Activated B cell treated with CpG ODN at 0.5 μM for 24 hours (primary cell): Measurements from ENCODE around the gene LARGE1. TPM values are rescaled to one million over a fixed set of nuclear protein-coding genes. Genes with fewer than 3 reads are reported as not detected.

Experiments used
- ATAC-seq: fragments of 200-7000 bp; cut with Tn5 transposase; one replicate; pipeline ENCODE4 v1.10.0; 2021; ENCODE audit warnings: low read depth, mild to moderate bottlenecking, moderate library complexity
- CTCF ChIA-PET: fragments of 350-600 bp; sonication (Branson Sonifier 250); formaldehyde crosslinking; loops from one replicate; lab custom pipeline; 2021; ENCODE audit warnings: antibody characterized with exemption; lab: Charles Lee
- POLR2A ChIA-PET: fragments of 350-600 bp; sonication (Branson Sonifier 250); formaldehyde crosslinking; loops from one replicate; lab custom pipeline; 2021; ENCODE audit warnings: antibody characterized with exemption; lab: Charles Lee
- DNase-seq: peaks from one replicate; pipeline ENCODE4 v3.0.0; 2022
- H3K27ac Mint-ChIP-seq: one replicate; pipeline ENCODE4 v1.8.0; 2020; ENCODE audit warnings: mixed read lengths
- H3K27me3 Mint-ChIP-seq: one replicate; pipeline ENCODE4 v1.8.0; 2021; ENCODE audit warnings: mixed read lengths
- H3K36me3 Mint-ChIP-seq: one replicate; pipeline ENCODE4 v1.8.0; 2021; ENCODE audit warnings: low read depth, mixed read lengths
- H3K4me1 Mint-ChIP-seq: one replicate; pipeline ENCODE4 v1.8.0; 2021; ENCODE audit warnings: mixed read lengths
- H3K4me3 Mint-ChIP-seq: one replicate; pipeline ENCODE4 v1.8.0; 2020; ENCODE audit warnings: mild to moderate bottlenecking, mixed read lengths
- H3K9me3 Mint-ChIP-seq: one replicate; pipeline ENCODE4 v1.8.0; 2020; ENCODE audit warnings: mixed read lengths
- intact Hi-C: fragments of 100-400 bp; cut with micrococcal nuclease; formaldehyde crosslinking; loops from one replicate; pipeline ENCODE4 v1.15.1; 2024
- total RNA-seq: library from RNA; stranded (reverse); gene quantifications from 2 replicates; pipeline ENCODE4 v1.2.3, GENCODE V29; 2022
- TF ChIP-seq, protein P1 (sequence below): fragments of 200-600 bp; IDR thresholded peaks from one replicate; pipeline ENCODE4 v1.8.0; 2022; ENCODE audit warnings: antibody characterized with exemption, mild to moderate bottlenecking

Gene LARGE1
- total RNA-seq, 1 donor from 2014 or later = 22.2 TPM

DNA sequence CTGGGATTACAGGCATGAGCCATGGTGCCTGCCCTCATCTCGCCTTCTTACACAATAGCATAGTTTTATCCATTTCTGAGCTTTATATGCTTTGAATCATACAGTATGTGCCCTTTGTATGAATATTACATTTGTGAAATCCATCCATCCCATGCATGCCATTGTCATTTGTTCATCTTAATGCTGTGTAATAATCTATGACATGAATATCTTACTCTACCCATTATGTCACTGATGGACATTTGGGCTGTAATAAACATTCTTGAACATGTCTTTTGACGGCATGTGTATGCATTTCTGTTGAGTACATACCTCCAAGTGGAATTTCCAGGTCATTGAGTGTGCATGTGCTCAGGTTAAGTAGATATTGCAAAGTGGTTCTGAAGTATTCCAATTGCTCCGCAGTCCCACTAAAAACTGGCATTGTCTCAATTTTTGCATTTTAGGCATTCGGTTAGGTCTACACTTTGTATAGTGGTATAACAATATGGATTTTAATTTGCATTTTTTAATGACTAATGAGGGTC lies 522.8 kb downstream of the LARGE1 start:
- no peak overlapping the region for H3K4me3 Mint-ChIP-seq
- peaks cover 9% of the 10 kb centered on the region for H3K4me1 Mint-ChIP-seq
- intact Hi-C loops = no loop called here
- no peaks in the 10 kb centered on the region for H3K9me3 Mint-ChIP-seq
- TF ChIP-seq, protein P1, sequence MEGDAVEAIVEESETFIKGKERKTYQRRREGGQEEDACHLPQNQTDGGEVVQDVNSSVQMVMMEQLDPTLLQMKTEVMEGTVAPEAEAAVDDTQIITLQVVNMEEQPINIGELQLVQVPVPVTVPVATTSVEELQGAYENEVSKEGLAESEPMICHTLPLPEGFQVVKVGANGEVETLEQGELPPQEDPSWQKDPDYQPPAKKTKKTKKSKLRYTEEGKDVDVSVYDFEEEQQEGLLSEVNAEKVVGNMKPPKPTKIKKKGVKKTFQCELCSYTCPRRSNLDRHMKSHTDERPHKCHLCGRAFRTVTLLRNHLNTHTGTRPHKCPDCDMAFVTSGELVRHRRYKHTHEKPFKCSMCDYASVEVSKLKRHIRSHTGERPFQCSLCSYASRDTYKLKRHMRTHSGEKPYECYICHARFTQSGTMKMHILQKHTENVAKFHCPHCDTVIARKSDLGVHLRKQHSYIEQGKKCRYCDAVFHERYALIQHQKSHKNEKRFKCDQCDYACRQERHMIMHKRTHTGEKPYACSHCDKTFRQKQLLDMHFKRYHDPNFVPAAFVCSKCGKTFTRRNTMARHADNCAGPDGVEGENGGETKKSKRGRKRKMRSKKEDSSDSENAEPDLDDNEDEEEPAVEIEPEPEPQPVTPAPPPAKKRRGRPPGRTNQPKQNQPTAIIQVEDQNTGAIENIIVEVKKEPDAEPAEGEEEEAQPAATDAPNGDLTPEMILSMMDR = no peak
- no peak for ATAC-seq
- no peaks in the 10 kb centered on the region for H3K27me3 Mint-ChIP-seq
- CTCF ChIA-PET = no interaction called here
- POLR2A ChIA-PET = no interaction called here
- no peak for DNase-seq
- H3K36me3 Mint-ChIP-seq = peaks cover 13% of the 10 kb centered on the region
- no peak overlapping the region for H3K27ac Mint-ChIP-seq

DNA sequence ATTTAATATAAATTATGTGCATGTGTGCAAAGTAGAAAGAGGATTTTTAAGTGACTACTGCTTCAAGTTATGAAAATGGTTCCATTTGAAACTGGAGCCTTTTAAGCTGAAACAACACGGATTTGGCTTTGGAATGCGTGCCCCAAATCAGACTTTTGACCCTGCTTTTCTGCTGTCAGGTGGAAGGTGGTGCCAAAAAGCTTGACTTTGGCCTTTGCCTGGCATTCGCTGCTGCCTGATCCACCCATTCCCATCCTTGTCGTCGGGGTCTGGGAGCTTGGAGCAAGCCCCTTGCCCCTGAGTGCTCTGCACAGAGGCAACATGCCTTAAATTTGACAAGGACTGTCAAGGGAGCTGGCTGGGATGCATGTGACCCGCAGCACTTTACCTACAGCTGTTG lies 526.8 kb downstream of the LARGE1 start:
- TF ChIP-seq, protein P1 = no peak
- intact Hi-C loops = no loop called here
- H3K36me3 Mint-ChIP-seq = peaks cover 5% of the 10 kb centered on the region
- CTCF ChIA-PET = no interaction called here
- POLR2A ChIA-PET = no interaction called here
- no peaks in the 10 kb centered on the region for H3K9me3 Mint-ChIP-seq
- no peaks in the 10 kb centered on the region for H3K4me1 Mint-ChIP-seq
- H3K4me3 Mint-ChIP-seq = no peak overlapping the region
- H3K27me3 Mint-ChIP-seq = no peaks in the 10 kb centered on the region
- H3K27ac Mint-ChIP-seq = no peak overlapping the region
- DNase-seq (no peak), ATAC-seq (no peak)

DNA sequence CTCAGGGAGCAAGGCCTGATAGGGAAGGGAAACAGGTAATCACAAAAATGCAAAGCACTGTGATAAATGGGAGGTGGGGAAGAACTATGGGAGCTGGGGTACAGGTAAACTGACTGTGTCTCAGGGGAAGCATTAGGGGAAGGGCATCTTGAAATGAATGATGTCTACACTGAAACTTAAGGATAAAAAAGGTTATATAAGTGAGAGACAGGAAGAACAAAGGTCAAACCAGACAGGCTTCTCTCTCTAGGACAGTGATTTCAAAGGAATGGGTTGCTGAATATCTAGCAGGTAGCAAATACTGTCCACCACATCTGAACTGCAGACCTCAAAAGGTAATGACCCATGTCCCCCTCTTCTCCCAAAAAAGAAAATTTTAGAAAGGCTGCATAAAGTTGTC lies 529.0 kb downstream of the LARGE1 start:
- CTCF ChIA-PET = no interaction called here
- TF ChIP-seq, protein P1 = no peak
- Mint-ChIP-seq H3K4me3 (no peak overlapping the region), H3K9me3 (no peaks in the 10 kb centered on the region), H3K36me3 (no peaks in the 10 kb centered on the region), H3K4me1 (no peaks in the 10 kb centered on the region), H3K27ac (no peak overlapping the region), H3K27me3 (no peaks in the 10 kb centered on the region)
- DNase-seq (no peak), ATAC-seq (no peak)
- POLR2A ChIA-PET = no interaction called here
- intact Hi-C loops = no loop called here

DNA sequence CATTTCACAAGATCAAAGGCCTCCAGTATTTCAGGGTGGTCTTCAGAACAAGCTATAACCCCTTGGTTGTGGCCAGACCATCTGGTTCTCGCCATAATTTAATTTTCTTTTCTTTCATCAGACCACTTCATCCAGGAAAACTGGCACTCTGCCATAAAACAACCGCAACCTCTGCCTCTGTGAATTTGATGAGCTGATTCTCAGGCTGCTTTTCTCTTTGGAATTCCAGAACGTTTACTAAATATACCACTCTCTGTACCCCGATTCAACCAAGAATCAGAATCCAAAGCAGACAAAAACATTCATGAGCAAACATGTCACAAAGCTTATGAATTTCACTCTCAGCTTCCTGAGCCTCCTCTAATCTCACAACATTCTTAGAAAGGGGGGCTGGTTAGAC lies 530.3 kb downstream of the LARGE1 start:
- DNase-seq = no peak
- H3K27ac Mint-ChIP-seq = no peak overlapping the region
- no peaks in the 10 kb centered on the region for H3K4me1 Mint-ChIP-seq
- TF ChIP-seq, protein P1 = no peak
- no peaks in the 10 kb centered on the region for H3K27me3 Mint-ChIP-seq
- no peak overlapping the region for H3K4me3 Mint-ChIP-seq
- H3K36me3 Mint-ChIP-seq = no peaks in the 10 kb centered on the region
- intact Hi-C loops = no loop called here
- ChIA-PET POLR2A (no interaction called here), CTCF (no interaction called here)
- H3K9me3 Mint-ChIP-seq = no peaks in the 10 kb centered on the region
- no peak for ATAC-seq

DNA sequence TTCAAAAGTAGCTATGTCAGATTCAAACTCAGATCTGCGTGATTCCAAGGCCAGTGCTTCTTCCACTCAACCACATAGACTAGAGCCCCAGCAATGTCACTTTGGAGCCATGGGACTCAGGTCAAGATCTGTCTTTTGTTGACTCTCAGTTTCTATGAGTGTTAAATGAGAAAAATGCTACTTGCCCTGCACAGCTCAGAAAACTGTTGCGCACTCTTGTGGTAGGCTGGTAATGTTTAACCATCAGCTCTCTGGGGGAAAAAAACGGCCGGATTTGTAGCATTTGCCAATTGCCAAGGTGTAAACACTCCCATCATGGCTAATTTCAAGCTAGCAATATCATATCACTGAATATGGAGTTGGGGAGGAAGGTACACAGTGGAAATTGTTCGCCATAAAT lies 534.0 kb downstream of the LARGE1 start:
- intact Hi-C loops = no loop called here
- H3K4me3 Mint-ChIP-seq = no peak overlapping the region
- peaks cover 25% of the 10 kb centered on the region for H3K36me3 Mint-ChIP-seq
- H3K27me3 Mint-ChIP-seq = no peaks in the 10 kb centered on the region
- no peak overlapping the region for H3K27ac Mint-ChIP-seq
- no peak for ATAC-seq
- no peaks in the 10 kb centered on the region for H3K9me3 Mint-ChIP-seq
- H3K4me1 Mint-ChIP-seq = no peaks in the 10 kb centered on the region
- no peak for DNase-seq
- TF ChIP-seq, protein P1 = no peak
- ChIA-PET POLR2A (no interaction called here), CTCF (interaction anchor here (0.6 kb wide), 1 partner anchor 84 kb away, joined by 3 read pairs; no protein-coding TSS in a partner anchor)
